NCI-H526 treated with DMSO at 0.1 percent for 48 hours (cell line): ENCODE results near the gene CANT1.
"Not testable (repeated sequence)": the region's sequence is repeated elsewhere in the genome, so short reads cannot be mapped to it uniquely, and the experiment has no call there.

Experiments used
- DNase-seq: peaks from one replicate; lab custom pipeline; 2025; lab: John Stamatoyannopoulos, UW

Gene CANT1

GRCh38 chr17:78958641-78959127 is 50.9 kb downstream of the CANT1 start:
- DNase-seq, result no peak

GRCh38 chr17:78957128-78957527 is 52.4 kb downstream of the CANT1 start:
- DNase-seq, result no peak

GRCh38 chr17:78956254-78956653 is 53.3 kb downstream of the CANT1 start:
- DNase-seq, result no peak

GRCh38 chr17:78954684-78955083 is 54.9 kb downstream of the CANT1 start:
- DNase-seq, result no peak

GRCh38 chr17:78953356-78954350 is 55.9 kb downstream of the CANT1 start:
- no peak for DNase-seq

- DNase-seq, result no peak
These were observed 56.9 kb downstream of the CANT1 start for GRCh38 chr17:78952706-78953105.

GRCh38 chr17:78951967-78952551 is 57.5 kb downstream of the CANT1 start:
- no peak for DNase-seq

GRCh38 chr17:78950870-78951269 is 58.7 kb downstream of the CANT1 start:
- DNase-seq, result no peak

- no peak for DNase-seq
These were observed 62.1 kb downstream of the CANT1 start for GRCh38 chr17:78947235-78948149.

- DNase-seq, result no peak
These were observed 62.9 kb downstream of the CANT1 start for GRCh38 chr17:78946631-78947030.

- no peak for DNase-seq
These were observed 63.4 kb downstream of the CANT1 start for GRCh38 chr17:78946131-78946530.

- DNase-seq, result not testable (repeated sequence)
These were observed 64.1 kb downstream of the CANT1 start for GRCh38 chr17:78945455-78945854.

- no peak for DNase-seq
These were observed 64.6 kb downstream of the CANT1 start for GRCh38 chr17:78944956-78945355.

- no peak for DNase-seq
These were observed 65.5 kb downstream of the CANT1 start for GRCh38 chr17:78944026-78944425.
